Astrocyte (in vitro differentiated cells and primary cell): ENCODE data around the gene PPP2R2C. TPM values are rescaled to one million over a fixed set of nuclear protein-coding genes. Genes with fewer than 3 reads are reported as not detected.

Source experiments
- DNase-seq: peaks from one replicate; pipeline ENCODE4 v3.0.0-alpha.2; 2010; ENCODE audit warnings: low read depth
- FAIRE-seq: peaks from 2 replicates; lab custom pipeline; 2011; peaks lifted over from hg19 to GRCh38; lab: Jason Lieb, UNC
- H2AFZ ChIP-seq: 2 replicates; pipeline ENCODE4 v1.6.0; 2012; ENCODE audit warnings: low read depth, low read length, inconsistent platforms
- H3K27ac ChIP-seq: 2 replicates; pipeline ENCODE4 v1.5.1; 2011; ENCODE audit warnings: low read depth, low read length, inconsistent platforms
- H3K27me3 ChIP-seq: 2 replicates; pipeline ENCODE4 v1.6.0; 2011; ENCODE audit warnings: low read length, inconsistent platforms; ENCODE audit not compliant: insufficient read depth
- H3K36me3 ChIP-seq: 2 replicates; pipeline ENCODE4 v1.5.1; 2011; ENCODE audit warnings: low read length, inconsistent platforms; ENCODE audit not compliant: insufficient read depth
- H3K4me1 ChIP-seq: 2 replicates; pipeline ENCODE4 v1.5.1; 2011; ENCODE audit warnings: low read length, inconsistent platforms; ENCODE audit not compliant: insufficient read depth
- H3K4me2 ChIP-seq: 2 replicates; pipeline ENCODE4 v1.6.0; 2012; ENCODE audit warnings: low read length, inconsistent platforms
- H3K4me3 ChIP-seq: 2 replicates; pipeline ENCODE4 v1.5.1; 2011; ENCODE audit warnings: low read depth, mild to moderate bottlenecking, low read length, inconsistent platforms; ENCODE audit not compliant: insufficient read depth
- H3K79me2 ChIP-seq: 2 replicates; pipeline ENCODE4 v1.6.0; 2012; ENCODE audit warnings: mild to moderate bottlenecking, low read length, inconsistent platforms; ENCODE audit not compliant: insufficient read depth
- H3K9ac ChIP-seq: 2 replicates; pipeline ENCODE4 v1.6.0; 2012; ENCODE audit warnings: mild to moderate bottlenecking, low read length, inconsistent platforms
- H3K9me3 ChIP-seq: 2 replicates; pipeline ENCODE4 v1.5.1; 2012; ENCODE audit warnings: low read depth, mild to moderate bottlenecking, low read length, inconsistent platforms; ENCODE audit not compliant: insufficient read depth
- H4K20me1 ChIP-seq: 2 replicates; pipeline ENCODE4 v1.6.0; 2012; ENCODE audit warnings: low read length, inconsistent platforms; ENCODE audit not compliant: insufficient read depth
- H3K27ac Mint-ChIP-seq: one replicate; pipeline ENCODE4 v1.8.0; 2021; ENCODE audit warnings: mild to moderate bottlenecking, mixed read lengths; ENCODE audit not compliant: unreplicated experiment
- H3K27me3 Mint-ChIP-seq: one replicate; pipeline ENCODE4 v1.8.0; 2021; ENCODE audit warnings: low read depth, mixed read lengths; ENCODE audit not compliant: unreplicated experiment
- H3K36me3 Mint-ChIP-seq: one replicate; pipeline ENCODE4 v1.8.0; 2021; ENCODE audit warnings: low read depth, mixed read lengths; ENCODE audit not compliant: unreplicated experiment
- H3K4me1 Mint-ChIP-seq: one replicate; pipeline ENCODE4 v1.8.0; 2021; ENCODE audit warnings: low read depth, mixed read lengths; ENCODE audit not compliant: unreplicated experiment
- H3K4me3 Mint-ChIP-seq: one replicate; pipeline ENCODE4 v1.8.0; 2021; ENCODE audit warnings: mild to moderate bottlenecking, moderate library complexity, mixed read lengths; ENCODE audit not compliant: unreplicated experiment
- H3K9me3 Mint-ChIP-seq: one replicate; pipeline ENCODE4 v1.8.0; 2021; ENCODE audit warnings: mild to moderate bottlenecking, mixed read lengths; ENCODE audit not compliant: unreplicated experiment
- EZH2 ChIP-seq: IDR thresholded peaks from 2 replicates; pipeline ENCODE4 v1.6.1; 2012; ENCODE audit warnings: mild to moderate bottlenecking, low read length, inconsistent platforms; ENCODE audit not compliant: insufficient read depth
- total RNA-seq: library from RNA; stranded (reverse); gene quantifications from 2 replicates; pipeline ENCODE4 v1.2.1, GENCODE V29; 2021
- TF ChIP-seq, protein P1 (sequence below): IDR thresholded peaks from 2 replicates; pipeline ENCODE4 v1.5.1; 2011; ENCODE audit warnings: low read depth, mild to moderate bottlenecking, inconsistent platforms, low read length, moderate library complexity; ENCODE audit not compliant: insufficient read depth

Gene PPP2R2C
- total RNA-seq, 1 donor from 2014 or later: 1.1 TPM

GRCh38 chr4:6332042-6332668 is 140.3 kb downstream of the PPP2R2C start:
- Mint-ChIP-seq H3K4me1 (no peaks in the 10 kb centered on the region), H3K27ac (no peak overlapping the region), H3K36me3 (no peaks in the 10 kb centered on the region), H3K9me3 (peaks cover 3% of the 10 kb centered on the region), H3K4me3 (no peak overlapping the region), H3K27me3 (peaks cover 36% of the 10 kb centered on the region)
- no peaks in the 10 kb centered on the region for H3K4me1 ChIP-seq
- DNase-seq (no peak), FAIRE-seq (peak; percentile 13)
- no peaks in the 10 kb centered on the region for H3K36me3 ChIP-seq
- H3K4me2 ChIP-seq: no peak overlapping the region
- no peaks in the 10 kb centered on the region for H3K79me2 ChIP-seq
- no peak for TF ChIP-seq EZH2
- TF ChIP-seq, protein P1, sequence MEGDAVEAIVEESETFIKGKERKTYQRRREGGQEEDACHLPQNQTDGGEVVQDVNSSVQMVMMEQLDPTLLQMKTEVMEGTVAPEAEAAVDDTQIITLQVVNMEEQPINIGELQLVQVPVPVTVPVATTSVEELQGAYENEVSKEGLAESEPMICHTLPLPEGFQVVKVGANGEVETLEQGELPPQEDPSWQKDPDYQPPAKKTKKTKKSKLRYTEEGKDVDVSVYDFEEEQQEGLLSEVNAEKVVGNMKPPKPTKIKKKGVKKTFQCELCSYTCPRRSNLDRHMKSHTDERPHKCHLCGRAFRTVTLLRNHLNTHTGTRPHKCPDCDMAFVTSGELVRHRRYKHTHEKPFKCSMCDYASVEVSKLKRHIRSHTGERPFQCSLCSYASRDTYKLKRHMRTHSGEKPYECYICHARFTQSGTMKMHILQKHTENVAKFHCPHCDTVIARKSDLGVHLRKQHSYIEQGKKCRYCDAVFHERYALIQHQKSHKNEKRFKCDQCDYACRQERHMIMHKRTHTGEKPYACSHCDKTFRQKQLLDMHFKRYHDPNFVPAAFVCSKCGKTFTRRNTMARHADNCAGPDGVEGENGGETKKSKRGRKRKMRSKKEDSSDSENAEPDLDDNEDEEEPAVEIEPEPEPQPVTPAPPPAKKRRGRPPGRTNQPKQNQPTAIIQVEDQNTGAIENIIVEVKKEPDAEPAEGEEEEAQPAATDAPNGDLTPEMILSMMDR: peak; percentile 57
- H3K27ac ChIP-seq: no peak overlapping the region
- no peaks in the 10 kb centered on the region for H4K20me1 ChIP-seq
- H2AFZ ChIP-seq: no peak overlapping the region
- peaks cover 4% of the 10 kb centered on the region for H3K27me3 ChIP-seq
- no peaks in the 10 kb centered on the region for H3K9me3 ChIP-seq
- no peak overlapping the region for H3K4me3 ChIP-seq
- no peak overlapping the region for H3K9ac ChIP-seq

GRCh38 chr4:6331468-6331867 is 140.9 kb downstream of the PPP2R2C start:
- no peak for TF ChIP-seq EZH2
- TF ChIP-seq, protein P1: no peak
- Histone ChIP-seq H3K9me3 (no peaks in the 10 kb centered on the region), H3K4me3 (no peak overlapping the region), H3K79me2 (no peaks in the 10 kb centered on the region), H3K9ac (no peak overlapping the region), H3K36me3 (no peaks in the 10 kb centered on the region), H3K27ac (no peak overlapping the region), H2AFZ (no peak overlapping the region), H3K4me2 (no peak overlapping the region), H3K27me3 (peaks cover 4% of the 10 kb centered on the region), H3K4me1 (no peaks in the 10 kb centered on the region), H4K20me1 (no peaks in the 10 kb centered on the region)
- no peak for FAIRE-seq
- no peaks in the 10 kb centered on the region for H3K4me1 Mint-ChIP-seq
- no peak overlapping the region for H3K27ac Mint-ChIP-seq
- DNase-seq: no peak
- H3K9me3 Mint-ChIP-seq: peaks cover 3% of the 10 kb centered on the region
- no peak overlapping the region for H3K4me3 Mint-ChIP-seq
- H3K36me3 Mint-ChIP-seq: no peaks in the 10 kb centered on the region
- peaks cover 34% of the 10 kb centered on the region for H3K27me3 Mint-ChIP-seq

DNA sequence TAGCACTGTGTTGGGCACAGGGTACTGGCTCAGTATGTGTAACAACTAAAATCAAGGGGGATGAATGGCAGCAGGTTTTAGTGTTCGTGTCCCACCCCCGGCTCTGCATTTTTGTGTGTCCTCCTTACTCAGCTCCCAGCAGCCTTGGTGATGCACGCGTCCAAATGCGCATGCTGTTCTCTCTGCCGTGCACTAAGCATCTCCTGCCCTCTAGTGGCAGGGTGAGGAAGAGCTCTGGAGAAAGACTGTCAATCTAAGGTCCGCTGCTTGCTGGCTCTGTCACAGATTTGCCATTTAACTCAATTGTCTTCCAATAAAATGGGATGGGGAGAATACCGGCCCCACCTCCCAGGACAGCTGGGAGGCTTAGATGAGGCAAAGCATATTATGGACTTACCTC is 141.4 kb downstream of the PPP2R2C start:
- Histone ChIP-seq H3K79me2 (no peaks in the 10 kb centered on the region), H3K27ac (no peak overlapping the region), H3K36me3 (no peaks in the 10 kb centered on the region), H3K9ac (no peak overlapping the region), H3K9me3 (no peaks in the 10 kb centered on the region), H3K4me3 (no peak overlapping the region), H2AFZ (no peak overlapping the region), H4K20me1 (no peaks in the 10 kb centered on the region), H3K27me3 (peaks cover 4% of the 10 kb centered on the region), H3K4me1 (no peaks in the 10 kb centered on the region), H3K4me2 (no peak overlapping the region)
- peaks cover 39% of the 10 kb centered on the region for H3K27me3 Mint-ChIP-seq
- DNase-seq: no peak
- H3K36me3 Mint-ChIP-seq: no peaks in the 10 kb centered on the region
- no peaks in the 10 kb centered on the region for H3K4me1 Mint-ChIP-seq
- FAIRE-seq: no peak
- peaks cover 3% of the 10 kb centered on the region for H3K9me3 Mint-ChIP-seq
- no peak overlapping the region for H3K27ac Mint-ChIP-seq
- no peak for TF ChIP-seq EZH2
- TF ChIP-seq, protein P1: peak; percentile 37
- no peak overlapping the region for H3K4me3 Mint-ChIP-seq
